ENCODE data around the gene SLC39A6.

GRCh38 chr18:36108196-36108595 lies 20.9 kb downstream of the SLC39A6 start:
- TF ChIP-seq CTCF (conservative IDR thresholded peaks at IDR 0.05; ENCODE audit: low read length), result no peak
- no peak for TF ChIP-seq EZH2phosphoT487 (IDR thresholded peaks at IDR 0.05; ENCODE audit: borderline replicate concordance)

Measured in Loucy (cell line).